NCI-H1694 treated with DMSO at 0.1 percent for 48 hours (cell line): ENCODE results near the gene GNB1L.

Experiments
- DNase-seq: peaks from one replicate; lab custom pipeline; 2025; lab: John Stamatoyannopoulos, UW

GNB1L gene

GRCh38 chr22:19863571-19863970 is 8.9 kb upstream of the GNB1L start:
- DNase-seq, result no peak

DNA sequence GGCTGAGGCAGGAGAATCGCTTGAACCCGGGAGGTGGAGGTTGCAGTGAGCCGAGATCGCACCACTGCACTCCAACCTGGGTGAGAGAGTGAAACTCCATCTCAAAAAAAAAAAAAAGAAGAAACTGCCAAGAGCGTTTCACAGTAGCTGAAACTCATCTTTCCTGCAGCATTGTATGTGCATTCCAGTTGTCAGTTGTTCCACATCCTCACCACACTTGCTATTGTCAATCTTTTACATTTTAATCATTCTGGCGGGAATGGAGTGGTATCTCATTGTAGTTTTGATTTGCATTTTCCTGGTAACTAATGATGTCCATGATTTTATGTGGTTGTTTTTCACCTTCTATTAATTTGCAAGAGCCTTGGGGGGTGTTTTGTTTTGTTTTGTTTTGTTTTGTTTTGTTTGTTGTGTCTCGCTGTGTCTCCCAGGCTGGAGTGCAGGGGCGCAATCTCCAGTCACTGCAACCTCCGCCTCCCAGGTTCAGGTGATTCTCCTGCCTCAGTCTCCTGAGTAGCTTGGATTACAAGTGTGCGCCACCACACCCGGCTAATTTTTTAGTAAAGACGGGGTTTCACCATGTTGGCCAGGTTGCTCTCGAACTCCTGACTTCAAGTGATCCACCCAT is 8.1 kb upstream of the GNB1L start:
- no peak for DNase-seq

DNA sequence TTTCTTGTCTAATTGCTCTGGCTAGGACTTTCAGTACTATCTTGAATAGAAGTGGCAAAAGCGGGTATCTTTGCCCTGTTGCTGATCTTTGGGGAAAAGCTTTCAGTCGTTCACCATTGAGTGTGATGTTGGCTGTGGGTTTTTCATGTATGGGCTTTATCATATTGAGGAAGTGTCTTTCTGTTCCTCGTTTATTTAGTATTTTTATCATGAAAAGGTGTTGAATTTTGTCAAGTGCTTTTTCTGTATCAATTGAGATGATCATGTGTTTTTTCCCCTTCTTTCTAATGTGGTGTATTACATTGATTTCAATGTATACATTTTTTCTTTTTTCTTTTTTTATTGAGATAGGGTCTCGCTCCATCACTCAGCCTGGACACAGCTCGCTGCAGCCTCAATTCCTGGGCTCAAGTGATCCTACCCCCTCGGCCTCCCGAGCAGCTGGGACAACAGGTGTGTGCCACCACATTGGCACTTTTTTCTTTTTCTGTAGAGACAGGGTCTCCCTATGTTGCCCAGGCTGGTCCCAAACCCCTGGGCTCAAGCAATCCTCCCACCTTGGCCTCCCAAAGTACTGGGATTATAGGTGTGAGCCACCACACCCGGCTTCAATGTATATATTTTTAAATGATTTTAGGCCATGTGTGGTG is 5.3 kb upstream of the GNB1L start:
- no peak for DNase-seq

GRCh38 chr22:19857382-19857781 is 2.7 kb upstream of the GNB1L start:
- DNase-seq, result no peak

- no peak for DNase-seq
Observed at GRCh38 chr22:19855504-19856409, 1.1 kb upstream of the GNB1L start.

DNA sequence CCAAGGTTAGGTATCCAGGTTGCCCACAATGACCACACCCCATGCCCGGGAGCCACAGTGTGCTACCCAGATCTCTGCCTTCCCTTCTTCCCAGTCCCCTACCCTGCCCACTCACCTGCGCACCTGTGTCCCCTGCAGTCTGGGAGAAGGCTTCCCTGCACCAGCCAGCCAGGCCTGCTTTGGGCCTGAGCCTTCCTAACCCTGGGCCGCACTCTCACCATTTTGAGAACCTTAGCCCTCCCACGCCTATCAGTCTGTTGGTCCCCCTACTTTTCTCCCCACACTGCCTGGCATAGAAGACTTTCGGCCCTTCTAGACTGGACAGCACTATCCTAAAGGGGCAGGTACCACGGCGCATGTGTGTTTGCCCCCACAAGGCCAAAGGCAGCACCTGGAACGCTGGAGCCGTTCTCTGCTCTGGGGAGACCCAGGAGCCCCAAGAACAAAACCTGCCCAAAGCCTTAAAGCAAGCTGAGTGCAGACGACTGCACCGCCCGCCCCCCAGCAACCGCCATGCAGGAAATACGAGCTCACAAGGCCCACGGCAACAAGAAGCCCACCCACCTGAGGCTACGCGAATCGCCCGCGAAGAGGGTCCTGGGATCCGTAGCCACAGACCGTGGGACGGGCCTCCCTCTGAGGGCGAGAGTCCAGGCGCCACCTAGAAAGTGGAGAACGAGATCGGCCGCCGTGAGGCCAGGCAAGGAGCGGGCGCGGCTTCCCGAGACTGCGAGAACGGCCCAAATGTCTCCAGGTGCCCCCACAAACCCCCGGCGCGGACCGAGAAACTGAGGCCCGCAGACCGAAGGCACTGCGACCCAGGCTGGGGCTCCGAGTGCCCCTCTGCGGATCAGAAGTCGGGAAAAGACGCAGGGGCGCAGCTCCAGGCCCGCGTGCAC is 546 bp downstream of the GNB1L start:
- no peak for DNase-seq

DNA sequence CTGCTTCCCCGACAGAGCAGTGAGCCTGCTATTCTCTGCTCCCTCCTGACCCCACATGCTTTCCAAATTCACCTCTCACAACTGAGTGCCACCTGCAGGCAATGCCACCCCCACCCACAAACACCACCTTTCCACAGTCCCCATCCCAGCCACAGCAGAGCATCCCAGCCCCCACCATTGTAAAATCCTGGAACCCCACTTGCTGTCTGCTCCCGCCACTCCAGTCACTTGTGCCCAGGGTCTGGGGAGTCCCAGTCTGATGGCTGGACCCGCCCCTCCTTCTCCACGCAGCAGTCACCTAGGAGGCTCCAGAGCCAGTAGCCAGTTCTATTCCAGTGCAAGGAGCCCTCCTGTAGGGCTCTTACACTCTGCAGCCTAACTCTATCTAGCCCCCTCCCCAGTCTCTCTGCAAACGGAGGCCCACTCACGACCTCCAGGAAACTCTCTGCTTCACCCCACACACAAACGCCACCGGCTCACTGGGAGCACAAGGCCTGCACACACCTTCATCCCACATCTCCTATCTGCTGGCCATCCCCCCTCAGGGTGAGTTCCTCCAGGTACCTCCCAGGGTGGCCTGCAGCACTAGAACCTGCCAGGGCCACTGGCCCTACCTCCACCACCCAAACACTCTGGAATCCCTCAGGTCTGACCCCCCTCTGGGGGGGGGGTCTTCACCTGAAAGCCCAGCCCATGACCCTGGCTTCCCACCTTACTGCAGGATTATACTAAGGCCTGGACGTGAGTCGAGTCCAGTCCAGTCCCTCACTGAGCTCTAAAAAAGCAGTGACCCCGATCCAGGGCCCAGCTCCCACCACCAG is 1.4 kb downstream of the GNB1L start:
- DNase-seq, result no peak

- DNase-seq, result peak; percentile 33
Observed at GRCh38 chr22:19852177-19852781, 2.4 kb downstream of the GNB1L start.

DNA sequence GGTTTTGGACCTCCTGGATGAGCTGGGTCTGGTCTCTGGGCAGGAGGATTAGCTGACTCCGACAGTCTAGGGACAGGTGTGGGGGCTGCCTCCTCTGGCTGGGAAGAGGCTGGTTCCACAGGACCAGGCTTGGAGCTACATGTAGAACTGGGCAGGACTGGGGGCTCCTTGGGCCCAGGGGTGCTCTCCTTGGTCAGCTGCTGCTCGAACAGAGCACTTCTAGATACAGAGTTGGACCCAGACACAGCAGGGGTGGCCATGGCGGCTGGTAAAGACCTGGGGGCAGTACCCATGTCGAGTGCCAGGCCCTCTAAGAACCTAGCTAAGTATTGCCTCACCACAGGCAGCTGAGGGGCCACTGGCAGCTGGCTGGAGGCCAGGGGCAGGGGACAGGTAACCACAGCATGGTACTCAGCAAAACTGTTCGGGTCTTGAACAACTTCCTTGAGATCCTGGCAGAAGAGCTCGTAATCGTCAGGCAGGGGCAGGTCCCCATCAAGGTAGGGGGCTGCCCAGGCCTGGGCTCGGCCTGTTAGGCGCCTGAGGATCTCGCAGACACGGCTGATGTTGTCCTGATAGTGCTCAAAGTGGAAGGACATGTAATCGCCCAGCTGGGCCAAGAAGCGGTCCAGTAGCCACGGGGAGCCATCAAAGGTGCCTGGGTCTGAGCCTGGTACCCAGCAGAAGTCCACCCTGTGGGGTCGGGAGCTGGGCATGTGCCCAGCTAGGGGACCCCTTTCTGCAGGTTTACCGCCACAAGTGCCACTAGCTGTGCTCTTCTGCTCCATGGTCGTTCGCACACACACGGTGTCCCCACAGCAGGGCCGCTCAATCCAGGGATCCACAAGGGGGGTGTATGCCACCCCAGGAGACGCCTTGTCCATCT is 3.1 kb downstream of the GNB1L start:
- DNase-seq, result no peak

- no peak for DNase-seq
Observed at GRCh38 chr22:19850763-19851109, 3.9 kb downstream of the GNB1L start.

DNA sequence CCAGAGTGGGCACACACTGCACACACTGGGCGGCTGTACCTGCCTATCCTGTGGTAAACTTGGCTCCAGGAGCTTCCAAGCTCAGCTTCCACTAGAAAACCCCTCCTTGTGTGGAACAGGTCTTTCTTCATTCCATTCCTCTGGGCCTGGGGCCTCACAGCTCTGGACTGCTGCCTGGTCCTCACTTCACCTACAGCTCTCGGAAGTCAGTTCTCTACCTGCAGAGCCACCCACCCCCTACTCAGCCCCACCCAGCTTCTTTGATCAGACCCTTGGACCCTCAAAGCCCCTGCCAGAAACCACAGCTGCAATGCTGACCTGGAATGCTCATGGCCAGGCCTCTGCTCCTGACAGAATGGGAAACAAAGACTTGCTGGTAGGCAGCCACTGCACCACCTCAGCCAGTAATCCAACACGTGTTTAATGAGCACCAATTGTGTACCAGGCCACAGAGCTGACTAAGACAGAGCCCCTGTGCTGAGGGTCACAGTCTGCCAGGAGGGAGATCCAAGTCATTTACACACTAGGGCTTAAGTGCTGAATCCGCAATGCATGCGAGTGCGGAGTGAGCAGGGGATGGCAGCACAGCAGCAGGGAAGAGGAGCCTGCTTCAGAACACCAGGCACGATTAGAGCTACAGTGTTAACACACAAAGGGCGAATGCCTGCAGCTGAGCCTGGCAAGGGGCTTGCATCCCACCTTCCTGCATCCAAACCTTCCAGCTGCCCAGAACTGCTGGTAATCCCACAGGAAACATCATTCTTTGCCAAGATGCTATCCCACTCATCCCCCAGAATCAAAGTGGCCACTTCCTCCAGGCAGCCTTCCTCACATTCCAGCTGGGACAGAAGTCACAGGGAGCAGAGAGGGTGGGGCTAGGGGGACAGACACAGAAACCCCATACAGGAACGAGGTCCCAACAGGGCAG is 4.6 kb downstream of the GNB1L start:
- no peak for DNase-seq

- DNase-seq, result no peak
Observed at GRCh38 chr22:19848298-19849224, 6.1 kb downstream of the GNB1L start.

GRCh38 chr22:19847345-19847632 is 7.4 kb downstream of the GNB1L start:
- no peak for DNase-seq

GRCh38 chr22:19846620-19847344 is 7.9 kb downstream of the GNB1L start:
- no peak for DNase-seq

- DNase-seq, result no peak
Observed at GRCh38 chr22:19845054-19845722, 9.5 kb downstream of the GNB1L start.

DNA sequence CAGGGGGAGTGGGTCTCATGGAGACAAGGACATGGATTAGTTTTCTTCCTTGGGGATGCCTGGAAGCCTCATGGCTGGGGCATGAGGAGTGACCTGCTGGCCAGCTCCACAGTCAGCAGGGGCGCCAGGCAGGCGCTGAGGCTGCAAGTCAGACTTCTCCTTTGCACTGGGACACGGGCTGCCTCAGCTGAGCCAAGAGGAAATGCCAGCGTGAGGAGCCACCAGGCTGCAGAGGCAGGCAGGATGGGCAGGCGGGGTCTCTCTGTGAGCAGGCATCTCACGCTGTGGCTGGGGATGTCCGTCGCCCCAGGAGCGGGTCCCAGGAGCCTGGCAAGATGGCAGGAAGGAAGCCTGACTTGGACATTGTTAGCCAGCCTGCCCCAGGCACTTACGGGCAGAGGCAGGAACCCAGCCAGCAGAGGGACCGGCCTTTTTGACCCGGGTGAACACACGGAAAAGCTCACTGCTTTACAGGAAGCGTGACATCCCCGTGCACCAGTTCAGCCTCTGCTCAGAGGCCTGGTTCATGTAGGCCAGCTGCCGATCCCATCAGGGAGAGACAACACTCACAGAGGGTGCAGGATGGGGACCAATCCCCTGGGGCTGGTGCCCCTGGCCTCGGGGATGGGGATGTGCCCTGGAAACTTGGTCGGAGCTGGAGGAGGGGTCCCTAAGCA is 10.2 kb downstream of the GNB1L start:
- no peak for DNase-seq
